HCT116 (cell line): ENCODE measurements around the gene ADAM10. TPM values are rescaled to one million over a fixed set of nuclear protein-coding genes. Genes with fewer than 3 reads are reported as not detected.

Experiments
- ATAC-seq: fragments of 200-7000 bp; cut with Tn5 transposase; 2 replicates; pipeline ENCODE4 v1.9.1; 2020; ENCODE audit warnings: mild to moderate bottlenecking, moderate library complexity
- BruUV-seq: library from RNA; stranded (reverse); fragments of 400-500 nt; replicated peaks from 2 replicates; lab custom pipeline; 2021; lab: Mats Ljungman, UMichigan
- CTCF ChIA-PET: fragments of 300-600 bp; sonication (Branson Sonifier 250); formaldehyde crosslinking; loops from one replicate; lab custom pipeline; 2021; ENCODE audit warnings: antibody characterized with exemption; lab: Charles Lee
- POLR2A ChIA-PET: fragments of 300-600, 350-600 bp; sonication (Branson Sonifier 250); formaldehyde crosslinking; loops from one replicate; lab custom pipeline; 2021; ENCODE audit warnings: antibody characterized with exemption; lab: Charles Lee
- RAD21 ChIA-PET, 2 experiments: fragments of 300-600 bp; sonication (Branson Sonifier 250); formaldehyde crosslinking; loops; one replicate each; lab custom pipeline; 2023; ENCODE audit warnings: low total read pairs in 2 of 2; ENCODE audit not compliant: uncharacterized antibody in 2 of 2, unreplicated experiment in 2 of 2, low non-redundant PET in 1 of 2; lab: Charles Lee
- DNase-seq: peaks from one replicate; pipeline ENCODE4 v3.0.0-alpha.2; 2010; ENCODE audit warnings: low read depth, low spot score
- H2AFZ ChIP-seq: fragments of 200-600 bp; shearing (Covaris generic), sonication (generic); 2 replicates; pipeline ENCODE4 v1.6.1; 2017; ENCODE audit warnings: low read depth, mixed run types, mixed read lengths, antibody characterized with exemption, low read length; ENCODE audit not compliant: poor library complexity, severe bottlenecking
- H3K27ac ChIP-seq: 2 replicates; pipeline ENCODE4 v1.5.1; 2012; ENCODE audit warnings: low read depth, low read length
- H3K27me3 ChIP-seq: fragments of 200-600 bp; sonication (generic); 2 replicates; pipeline ENCODE4 v1.6.1; 2016; ENCODE audit warnings: mixed run types, low read length, mixed read lengths; ENCODE audit not compliant: insufficient read depth
- H3K36me3 ChIP-seq, 2 experiments: fragments of 200-500 bp in 1 of 2; fragments of 200-600 bp in 1 of 2; sonication (Bioruptor generic) in 1 of 2; sonication (generic) in 1 of 2; 2 replicates each; pipeline versions ENCODE4 v1.5.1 to v1.6.1; 2014 to 2016; ENCODE audit warnings: low read length in 2 of 2, inconsistent platforms in 1 of 2, mixed read lengths in 1 of 2, mixed run types in 1 of 2; ENCODE audit not compliant: insufficient read depth in 2 of 2, control insufficient read depth in 1 of 2
- H3K4me1 ChIP-seq, 2 experiments: fragments of 200-600 bp in 1 of 2; sonication (generic) in 1 of 2; 2 replicates each; pipeline versions ENCODE4 v1.5.1 to v1.6.1; 2012 to 2017; ENCODE audit warnings: low read length in 2 of 2, inconsistent platforms in 1 of 2, mild to moderate bottlenecking in 1 of 2, mixed read lengths in 1 of 2, mixed run types in 1 of 2, moderate library complexity in 1 of 2; ENCODE audit not compliant: insufficient read depth in 2 of 2, control insufficient read depth in 1 of 2
- H3K4me2 ChIP-seq: fragments of 200-600 bp; sonication (generic); 2 replicates; pipeline ENCODE4 v1.6.1; 2017; ENCODE audit warnings: mixed run types, low read length, mixed read lengths
- H3K4me3 ChIP-seq, 2 experiments: fragments of 200-600 bp in 1 of 2; sonication (generic) in 1 of 2; replicated peaks in 1 of 2; 2 replicates each; pipeline ENCODE4 v1.5.1; 2011 to 2016; ENCODE audit warnings: low read length in 2 of 2, control low read depth in 1 of 2, low read depth in 1 of 2, mild to moderate bottlenecking in 1 of 2, mixed read lengths in 1 of 2, mixed run types in 1 of 2
- H3K79me2 ChIP-seq: fragments of 200-600 bp; sonication (generic); 2 replicates; pipeline ENCODE4 v1.6.1; 2017; ENCODE audit warnings: mild to moderate bottlenecking, mixed run types, low read length, moderate library complexity, mixed read lengths; ENCODE audit not compliant: insufficient read depth
- H3K9ac ChIP-seq: fragments of 200-600 bp; sonication (generic); 2 replicates; pipeline ENCODE4 v1.6.1; 2016; ENCODE audit warnings: low read length, mixed read lengths
- H3K9me2 ChIP-seq: fragments of 200-600 bp; sonication (generic), shearing (Covaris generic); 2 replicates; pipeline ENCODE4 v1.6.1; 2017; ENCODE audit warnings: mixed run types, mild to moderate bottlenecking, moderate library complexity; ENCODE audit not compliant: insufficient read depth
- H3K9me3 ChIP-seq, 2 experiments: fragments of 200-500 bp in 1 of 2; fragments of 200-600 bp in 1 of 2; sonication (Bioruptor generic) in 1 of 2; sonication (generic) in 1 of 2; 2 replicates each; pipeline ENCODE4 v1.6.1; 2014 to 2017; ENCODE audit warnings: low read length in 2 of 2, mixed read lengths in 2 of 2, inconsistent platforms in 1 of 2, low read depth in 1 of 2, mild to moderate bottlenecking in 1 of 2, mixed run types in 1 of 2, moderate library complexity in 1 of 2; ENCODE audit not compliant: control insufficient read depth in 1 of 2, insufficient read depth in 1 of 2
- H4K20me1 ChIP-seq: fragments of 200-600 bp; sonication (generic), shearing (Covaris generic); 2 replicates; pipeline ENCODE4 v1.6.1; 2017; ENCODE audit warnings: mixed run types, mild to moderate bottlenecking, moderate library complexity; ENCODE audit not compliant: insufficient read depth
- CBX3 ChIP-seq: IDR thresholded peaks from 2 replicates; pipeline ENCODE4 v1.6.1; 2012; ENCODE audit warnings: low read depth
- CEBPB ChIP-seq: IDR thresholded peaks from 2 replicates; pipeline ENCODE4 v1.6.1; 2012; ENCODE audit warnings: low read depth
- EGR1 ChIP-seq: IDR thresholded peaks from 2 replicates; pipeline ENCODE4 v1.6.1; 2012; ENCODE audit warnings: low read depth
- FOSL1 ChIP-seq: IDR thresholded peaks from 2 replicates; pipeline ENCODE4 v1.6.1; 2012; ENCODE audit warnings: low read depth
- JUND ChIP-seq: IDR thresholded peaks from 2 replicates; pipeline ENCODE4 v1.6.1; 2012
- POLR2A ChIP-seq: IDR thresholded peaks from 2 replicates; pipeline ENCODE4 v1.7.0; 2011; ENCODE audit warnings: borderline replicate concordance; ENCODE audit not compliant: insufficient read depth, insufficient read length; ENCODE audit errors: extremely low read depth
- POLR2AphosphoS5 ChIP-seq: IDR thresholded peaks from 2 replicates; pipeline ENCODE4 v1.6.1; 2011; ENCODE audit warnings: mild to moderate bottlenecking, low read depth, low read length, moderate library complexity
- RAD21 ChIP-seq: IDR thresholded peaks from 2 replicates; pipeline ENCODE4 v1.6.1; 2012; ENCODE audit warnings: low read depth, mild to moderate bottlenecking
- SIN3A ChIP-seq: IDR thresholded peaks from 2 replicates; pipeline ENCODE4 v1.6.1; 2012; ENCODE audit warnings: low read depth
- SRF ChIP-seq: IDR thresholded peaks from 2 replicates; pipeline ENCODE4 v1.6.1; 2012; ENCODE audit warnings: low read depth
- YY1 ChIP-seq: IDR thresholded peaks from 2 replicates; pipeline ENCODE4 v1.6.1; 2011; ENCODE audit warnings: low read length, low read depth, moderate library complexity, mild to moderate bottlenecking; ENCODE audit not compliant: insufficient replicate concordance; ENCODE audit errors: extremely low read depth
- ZFX ChIP-seq: fragments of 450-650 bp; IDR thresholded peaks from 2 replicates; pipeline ENCODE4 v1.6.1; 2017
- ZNF274 ChIP-seq: fragments of 200-500 bp; sonication (Bioruptor generic); IDR thresholded peaks from 2 replicates; pipeline ENCODE4 v1.6.1; 2014; ENCODE audit warnings: mild to moderate bottlenecking, low read depth, low read length, inconsistent platforms
- intact Hi-C: fragments of 100-400 bp; cut with micrococcal nuclease; formaldehyde crosslinking; loops from 2 replicates; pipeline ENCODE4 v1.10.0; 2022
- total RNA-seq: library from RNA; stranded (reverse); gene quantifications from one replicate; pipeline ENCODE4 v1.2.1, GENCODE V29; 2021; ENCODE audit not compliant: unreplicated experiment
- TF ChIP-seq, protein P1 (sequence below): IDR thresholded peaks from 2 replicates; pipeline ENCODE4 v1.6.1; 2012
- TF ChIP-seq, protein P2 (sequence below): IDR thresholded peaks from 2 replicates; pipeline ENCODE4 v1.6.1; 2012; ENCODE audit warnings: low read depth
- TF ChIP-seq, protein P3 (sequence below): IDR thresholded peaks from 2 replicates; pipeline ENCODE4 v1.6.1; 2011; ENCODE audit warnings: mild to moderate bottlenecking, low read length, moderate library complexity; ENCODE audit not compliant: insufficient replicate concordance; ENCODE audit errors: extremely low read depth

The ADAM10 gene
- total RNA-seq, 1 experiment from 2014 or later: 158 TPM

DNA sequence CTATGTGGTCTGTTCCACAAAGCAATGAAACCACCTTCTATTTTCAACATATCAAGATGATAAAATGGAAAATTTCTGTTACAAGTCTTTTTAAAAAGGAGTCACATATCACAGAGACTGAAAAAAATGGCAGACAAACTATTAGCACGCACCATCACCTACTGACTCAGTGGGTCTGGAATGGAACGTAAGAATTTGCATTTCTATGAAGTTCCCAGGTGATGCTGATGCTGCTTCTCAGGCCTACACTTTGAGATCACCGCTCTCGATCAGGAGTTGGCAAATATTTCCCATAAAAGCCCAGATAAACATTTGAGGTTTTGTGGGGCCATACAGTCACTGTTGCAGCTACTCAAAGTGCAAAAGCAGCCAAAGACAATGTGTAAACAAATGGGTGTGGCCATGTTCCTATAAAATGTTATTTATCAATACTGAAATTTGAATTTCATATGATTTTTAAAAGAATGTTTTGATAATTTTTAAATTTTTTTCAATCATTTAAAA lies 142.9 kb downstream of the ADAM10 start:
- H3K4me3 ChIP-seq: no peak overlapping the region
- ChIA-PET POLR2A (no interaction called here), RAD21 (no interaction called here), CTCF (no interaction called here)
- H3K36me3 ChIP-seq: no peaks in the 10 kb centered on the region
- H3K4me1 ChIP-seq: no peaks in the 10 kb centered on the region
- no TSS peak for BruUV-seq
- H3K9ac ChIP-seq: no peak overlapping the region
- no peak for TF ChIP-seq CEBPB
- TF ChIP-seq ZNF274: no peak
- TF ChIP-seq RAD21: no peak
- TF ChIP-seq POLR2AphosphoS5: no peak
- no peak for TF ChIP-seq JUND
- no peak for TF ChIP-seq ZFX
- TF ChIP-seq, protein P1, sequence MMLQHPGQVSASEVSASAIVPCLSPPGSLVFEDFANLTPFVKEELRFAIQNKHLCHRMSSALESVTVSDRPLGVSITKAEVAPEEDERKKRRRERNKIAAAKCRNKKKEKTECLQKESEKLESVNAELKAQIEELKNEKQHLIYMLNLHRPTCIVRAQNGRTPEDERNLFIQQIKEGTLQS: no peak
- TF ChIP-seq SIN3A: no peak
- TF ChIP-seq POLR2A: no peak
- TF ChIP-seq EGR1: no peak
- no peaks in the 10 kb centered on the region for H3K79me2 ChIP-seq
- H3K27me3 ChIP-seq: no peaks in the 10 kb centered on the region
- H4K20me1 ChIP-seq: no peaks in the 10 kb centered on the region
- no peak overlapping the region for H3K27ac ChIP-seq
- no peaks in the 10 kb centered on the region for H3K9me2 ChIP-seq
- ATAC-seq (no peak), DNase-seq (no peak)
- intact Hi-C loops: no loop called here
- no peak overlapping the region for H3K4me2 ChIP-seq
- H2AFZ ChIP-seq: no peak overlapping the region
- no peaks in the 10 kb centered on the region for H3K9me3 ChIP-seq

DNA sequence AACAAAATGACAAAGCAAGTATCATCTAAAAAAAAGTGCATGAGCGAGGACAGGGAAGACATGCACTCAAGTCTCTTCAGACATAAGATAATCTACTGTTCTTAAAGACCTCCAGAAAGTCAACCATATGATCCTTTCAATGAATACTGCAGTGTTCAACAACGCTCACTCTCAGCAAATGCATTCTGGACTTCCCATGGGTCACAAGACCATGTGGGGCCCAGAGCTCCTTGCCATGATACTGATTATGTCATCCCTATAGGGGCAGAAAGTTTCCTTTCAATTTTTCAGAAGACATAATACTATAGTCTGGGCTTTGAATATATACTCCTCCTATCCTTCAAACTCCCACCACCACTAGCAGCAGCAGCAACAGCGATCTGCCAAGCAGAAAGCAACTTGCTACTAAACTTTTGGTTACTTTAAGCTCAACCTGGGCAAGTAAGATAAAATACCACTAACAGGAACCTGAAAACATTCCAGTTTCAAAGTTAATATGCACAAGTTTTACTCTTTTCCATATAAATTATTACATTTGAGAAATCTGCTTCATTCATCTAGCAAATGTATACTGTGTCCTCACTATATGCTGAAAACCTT lies 143.5 kb downstream of the ADAM10 start:
- H3K9me2 ChIP-seq: no peaks in the 10 kb centered on the region
- H2AFZ ChIP-seq: no peak overlapping the region
- no TSS peak for BruUV-seq
- ChIA-PET RAD21 (interaction anchor here in 1 of 2 experiments (0.6 kb wide), 1 partner anchor 514 kb away, joined by 3 read pairs; no protein-coding TSS in a partner anchor), POLR2A (no interaction called here), CTCF (no interaction called here)
- no peaks in the 10 kb centered on the region for H3K9me3 ChIP-seq
- intact Hi-C loops: no loop called here
- no peak for DNase-seq
- H3K36me3 ChIP-seq: no peaks in the 10 kb centered on the region
- no peaks in the 10 kb centered on the region for H3K27me3 ChIP-seq
- H3K9ac ChIP-seq: no peak overlapping the region
- no peak overlapping the region for H3K27ac ChIP-seq
- H3K4me2 ChIP-seq: no peak overlapping the region
- no peaks in the 10 kb centered on the region for H3K79me2 ChIP-seq
- H3K4me1 ChIP-seq: no peaks in the 10 kb centered on the region
- no peak overlapping the region for H3K4me3 ChIP-seq
- no peaks in the 10 kb centered on the region for H4K20me1 ChIP-seq
- TF ChIP-seq POLR2A (no peak), CBX3 (no peak), FOSL1 (no peak), YY1 (no peak), SIN3A (no peak), SRF (no peak)
- TF ChIP-seq, protein P2, sequence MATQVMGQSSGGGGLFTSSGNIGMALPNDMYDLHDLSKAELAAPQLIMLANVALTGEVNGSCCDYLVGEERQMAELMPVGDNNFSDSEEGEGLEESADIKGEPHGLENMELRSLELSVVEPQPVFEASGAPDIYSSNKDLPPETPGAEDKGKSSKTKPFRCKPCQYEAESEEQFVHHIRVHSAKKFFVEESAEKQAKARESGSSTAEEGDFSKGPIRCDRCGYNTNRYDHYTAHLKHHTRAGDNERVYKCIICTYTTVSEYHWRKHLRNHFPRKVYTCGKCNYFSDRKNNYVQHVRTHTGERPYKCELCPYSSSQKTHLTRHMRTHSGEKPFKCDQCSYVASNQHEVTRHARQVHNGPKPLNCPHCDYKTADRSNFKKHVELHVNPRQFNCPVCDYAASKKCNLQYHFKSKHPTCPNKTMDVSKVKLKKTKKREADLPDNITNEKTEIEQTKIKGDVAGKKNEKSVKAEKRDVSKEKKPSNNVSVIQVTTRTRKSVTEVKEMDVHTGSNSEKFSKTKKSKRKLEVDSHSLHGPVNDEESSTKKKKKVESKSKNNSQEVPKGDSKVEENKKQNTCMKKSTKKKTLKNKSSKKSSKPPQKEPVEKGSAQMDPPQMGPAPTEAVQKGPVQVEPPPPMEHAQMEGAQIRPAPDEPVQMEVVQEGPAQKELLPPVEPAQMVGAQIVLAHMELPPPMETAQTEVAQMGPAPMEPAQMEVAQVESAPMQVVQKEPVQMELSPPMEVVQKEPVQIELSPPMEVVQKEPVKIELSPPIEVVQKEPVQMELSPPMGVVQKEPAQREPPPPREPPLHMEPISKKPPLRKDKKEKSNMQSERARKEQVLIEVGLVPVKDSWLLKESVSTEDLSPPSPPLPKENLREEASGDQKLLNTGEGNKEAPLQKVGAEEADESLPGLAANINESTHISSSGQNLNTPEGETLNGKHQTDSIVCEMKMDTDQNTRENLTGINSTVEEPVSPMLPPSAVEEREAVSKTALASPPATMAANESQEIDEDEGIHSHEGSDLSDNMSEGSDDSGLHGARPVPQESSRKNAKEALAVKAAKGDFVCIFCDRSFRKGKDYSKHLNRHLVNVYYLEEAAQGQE: no peak
- TF ChIP-seq, protein P3, sequence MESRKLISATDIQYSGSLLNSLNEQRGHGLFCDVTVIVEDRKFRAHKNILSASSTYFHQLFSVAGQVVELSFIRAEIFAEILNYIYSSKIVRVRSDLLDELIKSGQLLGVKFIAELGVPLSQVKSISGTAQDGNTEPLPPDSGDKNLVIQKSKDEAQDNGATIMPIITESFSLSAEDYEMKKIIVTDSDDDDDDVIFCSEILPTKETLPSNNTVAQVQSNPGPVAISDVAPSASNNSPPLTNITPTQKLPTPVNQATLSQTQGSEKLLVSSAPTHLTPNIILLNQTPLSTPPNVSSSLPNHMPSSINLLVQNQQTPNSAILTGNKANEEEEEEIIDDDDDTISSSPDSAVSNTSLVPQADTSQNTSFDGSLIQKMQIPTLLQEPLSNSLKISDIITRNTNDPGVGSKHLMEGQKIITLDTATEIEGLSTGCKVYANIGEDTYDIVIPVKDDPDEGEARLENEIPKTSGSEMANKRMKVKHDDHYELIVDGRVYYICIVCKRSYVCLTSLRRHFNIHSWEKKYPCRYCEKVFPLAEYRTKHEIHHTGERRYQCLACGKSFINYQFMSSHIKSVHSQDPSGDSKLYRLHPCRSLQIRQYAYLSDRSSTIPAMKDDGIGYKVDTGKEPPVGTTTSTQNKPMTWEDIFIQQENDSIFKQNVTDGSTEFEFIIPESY: no peak
- TF ChIP-seq, all 23 proteins: peak for 0
- ATAC-seq: no peak
